Lung (tissue), 12 donors: ENCODE data around the gene VSIG8. TPM values are rescaled to one million over a fixed set of nuclear protein-coding genes. Genes with fewer than 3 reads are reported as not detected.

ENCODE experiments used
- ATAC-seq: fragments of 200-7000 bp; cut with Tn5 transposase; one replicate; pipeline ENCODE4 v1.9.1; 2020; ENCODE audit warnings: moderate number of reproducible peaks; ENCODE audit not compliant: insufficient read depth, low FRiP score
- DNase-seq, 3 donors: peaks; one replicate each; pipeline ENCODE4 v3.0.0-alpha.2; 2013 to 2017
- H3K27ac ChIP-seq, 2 donors: one replicate each; pipeline ENCODE4 v1.5.1; 2013; ENCODE audit warnings: mild to moderate bottlenecking in 2 of 2, moderate library complexity in 2 of 2, control low read depth in 1 of 2, inconsistent platforms in 1 of 2, low read depth in 1 of 2, low read length in 1 of 2
- H3K27me3 ChIP-seq, 3 donors: one replicate each; pipeline ENCODE4 v1.5.1; 2013; ENCODE audit warnings: low read length in 2 of 3; ENCODE audit not compliant: control insufficient read depth in 3 of 3, insufficient read depth in 3 of 3
- H3K36me3 ChIP-seq, 4 donors: one replicate each; pipeline ENCODE4 v1.5.1; 2013; ENCODE audit warnings: low read length in 4 of 4, mild to moderate bottlenecking in 1 of 4, moderate library complexity in 1 of 4; ENCODE audit not compliant: control insufficient read depth in 4 of 4, insufficient read depth in 4 of 4
- H3K4me1 ChIP-seq, 5 donors: one replicate each; pipeline ENCODE4 v1.5.1; 2013; ENCODE audit warnings: low read length in 5 of 5, mild to moderate bottlenecking in 2 of 5, moderate library complexity in 1 of 5; ENCODE audit not compliant: control insufficient read depth in 5 of 5, insufficient read depth in 5 of 5
- H3K4me3 ChIP-seq: one replicate; pipeline ENCODE4 v1.5.1; 2013; ENCODE audit warnings: mild to moderate bottlenecking, control low read depth, moderate library complexity
- H3K9ac ChIP-seq, 2 donors: one replicate each; pipeline ENCODE4 v1.5.1; 2013; ENCODE audit warnings: low read length in 2 of 2, control low read depth in 1 of 2; ENCODE audit not compliant: insufficient read depth in 1 of 2
- H3K9me3 ChIP-seq, 4 donors: one replicate each; pipeline ENCODE4 v1.5.1; 2013; ENCODE audit warnings: low read length in 3 of 4, mild to moderate bottlenecking in 1 of 4, moderate library complexity in 1 of 4; ENCODE audit not compliant: control insufficient read depth in 4 of 4, insufficient read depth in 3 of 4
- WGBS, 2 donors: extraction: QIAGEN DNeasy Blood & Tissue Kit; methylation state at CpG; one replicate each; pipeline ENCODE4 v1.1.7; 2013; 5-methylcytosine and 5-hydroxymethylcytosine counted together
- polyA plus RNA-seq, 2 donors: library from polyadenylated mRNA; stranded (reverse); fragments of 200-250 nt; gene quantifications; one replicate each; pipeline ENCODE4 v1.2.1, GENCODE V29; 2013
- total RNA-seq, 2 donors: library from RNA; depleted of rRNA in 1 of 2; stranded (reverse); fragments of >200 nt in 1 of 2; gene quantifications; one replicate each; pipeline ENCODE4 v1.2.1, GENCODE V29; 2014 to 2021
- TF ChIP-seq, protein P1 (sequence below): IDR thresholded peaks from 2 replicates; pipeline ENCODE4 v1.5.1; 2012; ENCODE audit warnings: mild to moderate bottlenecking; ENCODE audit errors: control extremely low read depth, extremely low read depth
- donor health status: control.
- donor health status: control.
- donor health status: Bipolar disorder and iron deficiency.
- donor health status: healthy.
- donor health status: DM: yes; HTN: yes; CAD: no.

Gene VSIG8
- total and polyA plus RNA-seq, 4 donors, result 0.13 to 0.46 (median 0.22) TPM

DNA sequence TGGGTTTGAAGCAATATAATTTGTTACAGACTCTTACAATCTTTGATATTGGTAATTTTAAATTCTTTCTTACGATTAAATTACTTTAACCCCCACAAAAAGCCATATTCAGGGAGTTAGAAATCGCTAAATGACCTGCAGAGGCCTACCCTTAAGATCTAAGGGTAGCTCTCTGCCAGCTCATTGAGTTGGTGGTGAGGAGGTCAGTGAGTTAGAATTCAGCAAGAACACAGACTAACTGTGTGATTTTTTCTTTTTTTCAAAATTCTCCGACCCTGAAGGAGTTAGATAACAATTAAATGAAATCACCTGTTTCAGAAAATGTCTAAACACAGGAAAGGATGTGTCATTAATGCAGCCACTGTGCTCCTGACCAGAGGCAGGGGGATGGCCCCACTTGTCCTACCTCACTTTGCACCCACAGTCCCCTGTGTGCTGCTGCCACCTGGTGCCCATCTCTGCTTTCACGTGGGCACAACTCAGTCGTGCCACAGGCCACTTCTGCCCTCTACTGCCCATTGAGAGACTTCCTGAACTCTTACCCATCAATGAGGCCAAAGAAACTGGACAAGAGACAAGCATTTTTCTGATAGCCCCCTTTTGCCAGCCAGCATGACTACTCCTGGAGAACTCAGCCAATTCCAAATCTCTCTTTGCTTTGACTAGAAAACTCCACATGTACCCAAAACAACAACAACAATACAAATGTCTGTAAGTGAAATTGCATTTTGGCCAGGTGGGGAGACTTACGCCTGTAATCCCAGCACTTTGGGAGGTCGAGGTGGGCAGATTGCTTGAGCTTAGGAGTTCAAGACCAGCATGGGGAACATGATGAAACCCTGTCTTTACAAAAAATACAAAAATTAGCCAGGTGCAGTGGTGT lies 29.1 kb upstream of the VSIG8 start:
- TF ChIP-seq, protein P1, sequence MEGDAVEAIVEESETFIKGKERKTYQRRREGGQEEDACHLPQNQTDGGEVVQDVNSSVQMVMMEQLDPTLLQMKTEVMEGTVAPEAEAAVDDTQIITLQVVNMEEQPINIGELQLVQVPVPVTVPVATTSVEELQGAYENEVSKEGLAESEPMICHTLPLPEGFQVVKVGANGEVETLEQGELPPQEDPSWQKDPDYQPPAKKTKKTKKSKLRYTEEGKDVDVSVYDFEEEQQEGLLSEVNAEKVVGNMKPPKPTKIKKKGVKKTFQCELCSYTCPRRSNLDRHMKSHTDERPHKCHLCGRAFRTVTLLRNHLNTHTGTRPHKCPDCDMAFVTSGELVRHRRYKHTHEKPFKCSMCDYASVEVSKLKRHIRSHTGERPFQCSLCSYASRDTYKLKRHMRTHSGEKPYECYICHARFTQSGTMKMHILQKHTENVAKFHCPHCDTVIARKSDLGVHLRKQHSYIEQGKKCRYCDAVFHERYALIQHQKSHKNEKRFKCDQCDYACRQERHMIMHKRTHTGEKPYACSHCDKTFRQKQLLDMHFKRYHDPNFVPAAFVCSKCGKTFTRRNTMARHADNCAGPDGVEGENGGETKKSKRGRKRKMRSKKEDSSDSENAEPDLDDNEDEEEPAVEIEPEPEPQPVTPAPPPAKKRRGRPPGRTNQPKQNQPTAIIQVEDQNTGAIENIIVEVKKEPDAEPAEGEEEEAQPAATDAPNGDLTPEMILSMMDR, result peak; percentile 100
- peaks cover 0 to 2% (median 0%) of the 10 kb centered on the region in 4 donors for H3K9me3 ChIP-seq
- H3K27ac ChIP-seq, result no peak overlapping the region
- ATAC-seq, result no peak
- no peaks in the 10 kb centered on the region for H3K27me3 ChIP-seq
- peaks cover 4 to 8% (median 7%) of the 10 kb centered on the region in 5 donors for H3K4me1 ChIP-seq
- WGBS, 2 donors, result 44 to 55% methylated on average over 7 of the region's 7 CpGs
- no peak overlapping the region for H3K4me3 ChIP-seq
- H3K36me3 ChIP-seq, result no peaks in the 10 kb centered on the region
- peak; percentile 80 to 87 (median 84) for DNase-seq
- H3K9ac ChIP-seq, result no peak overlapping the region

DNA sequence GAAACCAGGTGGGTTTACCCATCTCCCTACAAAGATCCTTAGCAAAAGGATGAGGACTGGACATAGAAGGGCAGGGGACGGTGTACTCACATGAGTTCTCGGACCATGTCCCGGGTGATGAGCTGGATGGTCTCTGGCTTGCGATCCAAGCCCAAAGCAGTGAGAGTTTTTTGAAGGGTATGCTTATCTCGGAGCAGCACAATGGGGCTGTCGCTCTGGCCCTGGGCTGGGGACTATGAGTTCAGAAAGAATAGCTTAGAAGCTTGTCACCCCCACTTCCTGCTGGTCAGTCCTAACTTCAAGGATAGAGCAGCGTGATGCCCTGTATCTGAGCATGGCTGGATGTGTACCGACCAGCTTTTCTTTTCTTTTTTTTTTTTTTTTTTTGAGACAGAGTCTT lies 27.9 kb upstream of the VSIG8 start:
- Histone ChIP-seq H3K27ac (peak overlapping the region; percentile 30 to 55), H3K9ac (no peak overlapping the region), H3K4me3 (no peak overlapping the region), H3K9me3 (peaks cover 0 to 2% (median 0%) of the 10 kb centered on the region in 4 donors), H3K36me3 (no peaks in the 10 kb centered on the region), H3K4me1 (peaks cover 0 to 3% (median 0%) of the 10 kb centered on the region in 5 donors), H3K27me3 (no peaks in the 10 kb centered on the region)
- ATAC-seq (no peak), DNase-seq (no peak)
- 73% methylated on average over 8 of the region's 8 CpGs for WGBS, 2 donors
- TF ChIP-seq, protein P1, result no peak

DNA sequence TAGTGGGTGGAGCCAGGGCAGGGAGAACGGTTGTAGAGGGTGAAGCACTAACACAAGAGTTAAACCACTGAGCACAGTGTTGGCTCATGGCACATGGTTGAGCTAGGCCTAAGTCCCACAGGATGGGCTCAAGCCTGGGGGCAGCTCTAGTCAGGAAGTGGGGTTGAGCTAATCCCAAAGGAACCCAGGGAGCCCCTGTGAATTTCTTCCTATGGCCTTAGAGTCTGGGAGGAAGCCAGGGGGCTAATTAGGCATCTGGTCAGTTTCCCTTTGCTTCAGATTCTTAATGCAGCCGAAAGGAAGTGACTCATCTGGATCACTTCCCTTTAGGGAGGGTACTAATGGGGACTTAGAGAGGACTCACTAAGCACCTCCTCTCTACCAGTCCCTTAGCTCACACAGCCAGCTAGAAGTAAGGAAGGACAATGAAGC lies 27.4 kb upstream of the VSIG8 start:
- TF ChIP-seq, protein P1, result no peak
- no peaks in the 10 kb centered on the region for H3K36me3 ChIP-seq
- H3K27me3 ChIP-seq, result no peaks in the 10 kb centered on the region
- ATAC-seq, result peak; percentile 86
- H3K4me1 ChIP-seq, result peaks cover 0 to 3% (median 0%) of the 10 kb centered on the region in 5 donors
- H3K27ac ChIP-seq, result peak overlapping the region; percentile 42 to 65
- no peak overlapping the region for H3K4me3 ChIP-seq
- peak in 2 of 3 donors; percentile 61 to 83 for DNase-seq
- peaks cover 0 to 2% (median 0%) of the 10 kb centered on the region in 4 donors for H3K9me3 ChIP-seq
- no peak overlapping the region for H3K9ac ChIP-seq
- 8 to 17% methylated on average over 2 of the region's 2 CpGs for WGBS, 2 donors
